Heart left ventricle (tissue), 16 donors: ENCODE measurements around the gene RECK. TPM values are rescaled to one million over a fixed set of nuclear protein-coding genes. Genes with fewer than 3 reads are reported as not detected.

Experiments
- ATAC-seq, 4 donors: fragments of 200-7000 bp; cut with Tn5 transposase; one replicate each; pipeline ENCODE4 v1.9.1; 2020 to 2022; ENCODE audit warnings: moderate library complexity in 4 of 4, mild to moderate bottlenecking in 3 of 4, moderate number of reproducible peaks in 1 of 4
- DNase-seq, 5 donors: peaks; one replicate each; pipeline ENCODE4 v3.0.0-alpha.2; 2020
- H3K27ac ChIP-seq, 12 donors: fragments of 200-600 bp; sonication (generic) in 4 of 12; one replicate each; pipeline versions ENCODE4 v1.5.0 to v1.8.0; 2016 to 2022; ENCODE audit warnings: mild to moderate bottlenecking in 2 of 12
- H3K27me3 ChIP-seq, 9 donors: fragments of 200-600 bp; sonication (generic) in 2 of 9; one replicate each; pipeline versions ENCODE4 v1.5.1 to v1.8.0; 2016 to 2022; ENCODE audit warnings: mild to moderate bottlenecking in 3 of 9
- H3K36me3 ChIP-seq, 9 donors: fragments of 200-600 bp; sonication (generic) in 2 of 9; one replicate each; pipeline versions ENCODE4 v1.5.0 to v1.8.0; 2018 to 2022; ENCODE audit warnings: mild to moderate bottlenecking in 2 of 9
- H3K4me1 ChIP-seq, 12 donors: fragments of 200-600 bp; sonication (generic) in 4 of 12; one replicate each; pipeline versions ENCODE4 v1.5.0 to v1.8.0; 2016 to 2022; ENCODE audit warnings: mild to moderate bottlenecking in 3 of 12
- H3K4me3 ChIP-seq, 12 donors: fragments of 200-600 bp; sonication (generic) in 4 of 12; one replicate each; pipeline versions ENCODE4 v1.5.0 to v1.8.0; 2017 to 2022; ENCODE audit warnings: mild to moderate bottlenecking in 9 of 12, moderate library complexity in 4 of 12
- H3K9me3 ChIP-seq, 12 donors: fragments of 200-600 bp; sonication (generic) in 4 of 12; one replicate each; pipeline versions ENCODE4 v1.5.0 to v1.8.0; 2016 to 2022; ENCODE audit warnings: mild to moderate bottlenecking in 1 of 12
- CTCF ChIP-seq, 12 donors: fragments of 200-600 bp; sonication (generic) in 4 of 12; IDR thresholded peaks; one replicate each; pipeline versions ENCODE4 v1.5.0 to v1.8.0; 2018 to 2022; ENCODE audit warnings: antibody characterized with exemption in 12 of 12, mild to moderate bottlenecking in 5 of 12
- POLR2A ChIP-seq, 2 donors: fragments of 450-650 bp; IDR thresholded peaks; one replicate each; pipeline ENCODE4 v1.6.1; 2017; ENCODE audit warnings: antibody characterized with exemption in 2 of 2, mild to moderate bottlenecking in 2 of 2, moderate library complexity in 2 of 2
- WGBS, 4 donors: extraction: QIAGEN DNeasy Blood & Tissue Kit in 2 of 4; methylation state at CpG; one replicate each; pipeline versions ENCODE4 v1.1.5 to v1.1.7; 2013 to 2018; 5-methylcytosine and 5-hydroxymethylcytosine counted together
- intact Hi-C, 10 donors: fragments of 100-400 bp; cut with DNase I; formaldehyde crosslinking; loops; one replicate each; pipeline versions ENCODE4 v1.11.1 to v1.14.2; 2022
- polyA plus RNA-seq, 2 donors: library from polyadenylated mRNA; stranded (reverse); fragments of 200-250 nt; gene quantifications; one replicate each; pipeline ENCODE4 v1.2.3, GENCODE V29; 2013
- total RNA-seq, 9 donors: library from RNA; depleted of rRNA in 2 of 9; stranded (reverse); fragments of >200 nt in 2 of 9; fragmentation: NEBNext Ultra II Directional in 3 of 9; extraction: Animal tissue kit (Norgen Biotek cat#: 25700) in 3 of 9; gene quantifications; one replicate each; pipeline versions ENCODE4 v1.1.0 to v1.2.4, GENCODE V29; 2016 to 2023
- donor health status: ischemic (EF 13 %, LVEDD 7.1; RV severe dilation, severe dysfunction).
- donor health status: healthy with polysubstance abuse.
- donor health status: DM: no; HTN: yes; CAD: no.
- donor health status: DM: no; HTN: no; CAD: no.
- donor health status: ischemic (EF 25% LVEDD 6.9; RV normal size, moderate dysfunction).
- donor health status: ischemic (EF 25% LVEDD 5.7; RV mildly dilated, moderate dysfunction).
- donor health status: healthy.
- donor health status: DM: yes; HTN: yes; CAD: no.
- donor health status: ischemic (EF 35%, LVEDD 5.7; RV mildly dilated, moderate dysfunction).
- donor health status: nonischemic (EF 11% LVEDD 7.7; RV severe dilation, severe dysfunction).
- donor health status: DM: yes; HTN: yes; CAD: no.
- donor health status: PGD.
- donor health status: ischemic (EF 29% LVEDD 5.4; RV normal size, mild dysfunction).
- donor health status: nonischemic (EF 23%, LVEDD 6.1; RV moderate dilation, normal function).

The RECK gene
- total and polyA plus RNA-seq, 11 donors: 2.5 to 10.2 (median 4.9) TPM

- Histone ChIP-seq H3K9me3 (no peaks in the 10 kb centered on the region), H3K4me3 (peak overlapping the region; percentile 60 to 97 (median 80)), H3K27ac (peak overlapping the region in 10 of 12 donors; percentile 14 to 89 (median 72)), H3K4me1 (peaks cover 0 to 59% (median 22%) of the 10 kb centered on the region in 12 donors), H3K36me3 (no peaks in the 10 kb centered on the region), H3K27me3 (peaks cover 0 to 19% (median 0%) of the 10 kb centered on the region in 9 donors)
- ATAC-seq: peak in 3 of 4 donors; percentile 7 to 25 (median 10)
- intact Hi-C loops: no loop called here
- WGBS, 4 donors: 1 to 2% (median 1%) methylated on average over 23 to 40 of the region's 40 CpGs
- no peak for TF ChIP-seq POLR2A (IDR thresholded peaks at IDR 0.05)
- TF ChIP-seq CTCF (IDR thresholded peaks at IDR 0.05): no peak
- peak in 1 of 5 donors; percentile 70 for DNase-seq
Measured at GRCh38 chr9:36136894-36137391, 100.2 kb downstream of the RECK start.

- H3K4me1 ChIP-seq: peaks cover 0 to 65% (median 23%) of the 10 kb centered on the region in 12 donors
- peak overlapping the region; percentile 60 to 97 (median 80) for H3K4me3 ChIP-seq
- peak overlapping the region in 8 of 12 donors; percentile 14 to 89 (median 70) for H3K27ac ChIP-seq
- DNase-seq: peak in 1 of 5 donors; percentile 55
- TF ChIP-seq POLR2A (IDR thresholded peaks at IDR 0.05) (no peak), CTCF (IDR thresholded peaks at IDR 0.05) (no peak)
- no peaks in the 10 kb centered on the region for H3K36me3 ChIP-seq
- 13 to 30% (median 26%) methylated on average over 10 to 12 of the region's 12 CpGs for WGBS, 4 donors
- peaks cover 0 to 19% (median 0%) of the 10 kb centered on the region in 9 donors for H3K27me3 ChIP-seq
- intact Hi-C loops: no loop called here
- no peaks in the 10 kb centered on the region for H3K9me3 ChIP-seq
- peak in 2 of 4 donors; percentile 9 to 29 for ATAC-seq
Measured at GRCh38 chr9:36137392-36138004, 100.8 kb downstream of the RECK start.

GRCh38 chr9:36138496-36138895, 101.8 kb downstream of the RECK start:
- Histone ChIP-seq H3K27ac (peak overlapping the region in 2 of 12 donors; percentile 89 to 96), H3K4me1 (peaks cover 0 to 75% (median 28%) of the 10 kb centered on the region in 12 donors), H3K9me3 (no peaks in the 10 kb centered on the region), H3K4me3 (peak overlapping the region in 1 of 12 donors; percentile 81), H3K27me3 (peaks cover 0 to 19% (median 0%) of the 10 kb centered on the region in 9 donors), H3K36me3 (peaks cover 0 to 3% (median 0%) of the 10 kb centered on the region in 9 donors)
- ATAC-seq: no peak
- WGBS, 4 donors: 95 to 99% (median 96%) methylated on average over 10 of the region's 10 CpGs
- TF ChIP-seq CTCF (IDR thresholded peaks at IDR 0.05): no peak
- TF ChIP-seq POLR2A (IDR thresholded peaks at IDR 0.05): no peak
- DNase-seq: no peak
- intact Hi-C loops: no loop called here

GRCh38 chr9:36138901-36139300, 102.2 kb downstream of the RECK start:
- H3K4me1 ChIP-seq: peaks cover 0 to 79% (median 28%) of the 10 kb centered on the region in 12 donors
- intact Hi-C loops: no loop called here

More at GRCh38 chr9:36138901-36139300, 102.2 kb downstream of the RECK start:
- TF ChIP-seq CTCF (IDR thresholded peaks at IDR 0.05) (no peak), POLR2A (IDR thresholded peaks at IDR 0.05) (no peak)
- Histone ChIP-seq H3K9me3 (no peaks in the 10 kb centered on the region), H3K4me3 (peak overlapping the region in 1 of 12 donors; percentile 81), H3K27ac (peak overlapping the region in 2 of 12 donors; percentile 89 to 96), H3K36me3 (peaks cover 0 to 4% (median 0%) of the 10 kb centered on the region in 9 donors), H3K27me3 (peaks cover 0 to 19% (median 0%) of the 10 kb centered on the region in 9 donors)
- DNase-seq: no peak
- ATAC-seq: no peak
- WGBS, 4 donors: 92 to 94% (median 93%) methylated on average over 5 of the region's 5 CpGs
